ENCODE results near the gene LRRC2.

- no peak for TF ChIP-seq CTCF (IDR thresholded peaks at IDR 0.05; ENCODE audit: borderline replicate concordance, extremely low read depth, low read length, poor library complexity, severe bottlenecking)
- no peak for TF ChIP-seq EZH2 (IDR thresholded peaks at IDR 0.05; ENCODE audit: borderline replicate concordance, low read depth, low read length, severe bottlenecking)
These were observed 48.9 kb downstream of the LRRC2 start for GRCh38 chr3:46517016-46517783.

Measured in DND-41 (cell line).